HepG2 (cell line): ENCODE measurements around the gene NINJ2. TPM values are rescaled to one million over a fixed set of nuclear protein-coding genes. Genes with fewer than 3 reads are reported as not detected.
A peak's percentile ranks its signal among the peaks of the same experiment; 100 is the strongest.

Experiments
- CENPT ChIP-seq: sonication (generic); formaldehyde crosslinking; IDR thresholded peaks from 2 replicates; pipeline ENCODE4 v1.8.0; 2022; ENCODE audit warnings: low read depth, mild to moderate bottlenecking, moderate library complexity, missing genetic modification reagents
- FOXP1 ChIP-seq, 2 experiments: fragments of 450-650 bp in 1 of 2; IDR thresholded peaks; 2 replicates each; pipeline ENCODE4 v1.6.1; 2017 to 2018; ENCODE audit warnings: antibody characterized with exemption in 1 of 2
- GABPB1 ChIP-seq: IDR thresholded peaks from 2 replicates; pipeline ENCODE4 v1.6.1; 2016; ENCODE audit warnings: mild to moderate bottlenecking, missing genetic modification reagents, moderate library complexity, missing compliant biosample characterization
- HOXA5 ChIP-seq: sonication (generic); formaldehyde crosslinking; IDR thresholded peaks from 2 replicates; pipeline ENCODE4 v1.4.0; 2020; ENCODE audit warnings: missing genetic modification reagents
- ISL2 ChIP-seq: sonication (generic); formaldehyde crosslinking; IDR thresholded peaks from 2 replicates; pipeline ENCODE4 v1.5.0; 2020; ENCODE audit warnings: missing genetic modification reagents
- MED1 ChIP-seq: sonication (generic); formaldehyde crosslinking; IDR thresholded peaks from 2 replicates; pipeline ENCODE4 v1.4.0; 2020; ENCODE audit warnings: missing genetic modification reagents
- MYC ChIP-seq: sonication (generic); formaldehyde crosslinking; IDR thresholded peaks from 2 replicates; pipeline ENCODE4 v1.9.0; 2021; ENCODE audit warnings: missing genetic modification reagents, borderline replicate concordance
- POLR2G ChIP-seq: fragments of 200-400 bp; formaldehyde crosslinking; IDR thresholded peaks from 2 replicates; pipeline ENCODE4 v1.6.1; 2018; ENCODE audit warnings: mild to moderate bottlenecking, low read depth, low read length, moderate library complexity
- RCOR2 ChIP-seq: IDR thresholded peaks from 2 replicates; pipeline ENCODE4 v1.6.1; 2016; ENCODE audit warnings: missing biosample characterization, missing genetic modification reagents
- SAP130 ChIP-seq: IDR thresholded peaks from 2 replicates; pipeline ENCODE4 v1.6.1; 2016; ENCODE audit warnings: low read depth
- SP5 ChIP-seq: IDR thresholded peaks from 2 replicates; pipeline ENCODE4 v1.6.1; 2016; ENCODE audit warnings: low read depth, borderline replicate concordance
- TOE1 ChIP-seq: sonication (generic); formaldehyde crosslinking; IDR thresholded peaks from 2 replicates; pipeline ENCODE4 v1.4.0; 2020; ENCODE audit warnings: mild to moderate bottlenecking, missing genetic modification reagents
- ZNF12 ChIP-seq: sonication (generic); formaldehyde crosslinking; IDR thresholded peaks from 2 replicates; pipeline ENCODE4 v1.5.0; 2020; ENCODE audit warnings: missing genetic modification reagents
- ZNF282 ChIP-seq: fragments of 450-650 bp; IDR thresholded peaks from 2 replicates; pipeline ENCODE4 v1.6.1; 2018; ENCODE audit not compliant: partially characterized antibody
- ZNF292 ChIP-seq: sonication (generic); formaldehyde crosslinking; IDR thresholded peaks from 2 replicates; pipeline ENCODE4 v1.8.1; 2022; ENCODE audit warnings: mild to moderate bottlenecking, low read depth, missing genetic modification reagents, borderline replicate concordance
- ZNF562 ChIP-seq: sonication (generic); formaldehyde crosslinking; IDR thresholded peaks from 2 replicates; pipeline ENCODE4 v1.8.0; 2022; ENCODE audit warnings: missing genetic modification reagents, borderline replicate concordance
- ZNF614 ChIP-seq: IDR thresholded peaks from 2 replicates; pipeline ENCODE4 v1.6.1; 2018; ENCODE audit warnings: missing biosample characterization, missing genetic modification reagents, inconsistent platforms, borderline replicate concordance
- polyA plus RNA-seq, 8 experiments: library from polyadenylated mRNA; depleted of rRNA in 3 of 8; stranded (reverse) in 7 of 8; unstranded in 1 of 8; fragments of >200 nt; fragmentation: Illumina TruSeq in 4 of 8; extraction: Trizol in 4 of 8; gene quantifications; 2 replicates each; pipeline versions ENCODE4 v1.2.1 to v1.2.3, GENCODE V29; 2011 to 2016; ENCODE audit warnings: low read depth in 4 of 8, missing spikeins in 1 of 8, mixed read lengths in 1 of 8; ENCODE audit not compliant: insufficient read depth in 1 of 8
- total RNA-seq, 5 experiments: library from RNA; depleted of rRNA; stranded (reverse); fragments of >200 nt; fragmentation: Illumina TruSeq; extraction: Trizol; gene quantifications; 2 replicates each; pipeline ENCODE4 v1.2.3, GENCODE V29; 2016; ENCODE audit warnings: low read depth in 1 of 5
- TF ChIP-seq, protein P1 (sequence below): sonication (generic); formaldehyde crosslinking; IDR thresholded peaks from 2 replicates; pipeline ENCODE4 v1.8.0; 2022; ENCODE audit warnings: mild to moderate bottlenecking, missing genetic modification reagents
- TF ChIP-seq, protein P2 (sequence below), 2 experiments: sonication (generic) in 1 of 2; formaldehyde crosslinking in 1 of 2; IDR thresholded peaks; 2 replicates each; pipeline versions ENCODE4 v1.4.0 to v1.6.1; 2018 to 2020; ENCODE audit warnings: missing genetic modification reagents in 2 of 2, borderline replicate concordance in 1 of 2, low read depth in 1 of 2, mild to moderate bottlenecking in 1 of 2, missing biosample characterization in 1 of 2
- TF ChIP-seq, protein P3 (sequence below): IDR thresholded peaks from 2 replicates; pipeline ENCODE4 v1.6.1; 2016; ENCODE audit warnings: low read depth
- TF ChIP-seq, protein P4 (sequence below): sonication (generic); formaldehyde crosslinking; IDR thresholded peaks from 2 replicates; pipeline ENCODE4 v1.4.0; 2020; ENCODE audit warnings: mild to moderate bottlenecking, missing genetic modification reagents

Gene NINJ2
- total and polyA plus RNA-seq, 2 of the 13 experiments (the other 11 are each of a cell fraction or from before 2014, with no cell fraction given), result 0.62 to 3.8 TPM

DNA sequence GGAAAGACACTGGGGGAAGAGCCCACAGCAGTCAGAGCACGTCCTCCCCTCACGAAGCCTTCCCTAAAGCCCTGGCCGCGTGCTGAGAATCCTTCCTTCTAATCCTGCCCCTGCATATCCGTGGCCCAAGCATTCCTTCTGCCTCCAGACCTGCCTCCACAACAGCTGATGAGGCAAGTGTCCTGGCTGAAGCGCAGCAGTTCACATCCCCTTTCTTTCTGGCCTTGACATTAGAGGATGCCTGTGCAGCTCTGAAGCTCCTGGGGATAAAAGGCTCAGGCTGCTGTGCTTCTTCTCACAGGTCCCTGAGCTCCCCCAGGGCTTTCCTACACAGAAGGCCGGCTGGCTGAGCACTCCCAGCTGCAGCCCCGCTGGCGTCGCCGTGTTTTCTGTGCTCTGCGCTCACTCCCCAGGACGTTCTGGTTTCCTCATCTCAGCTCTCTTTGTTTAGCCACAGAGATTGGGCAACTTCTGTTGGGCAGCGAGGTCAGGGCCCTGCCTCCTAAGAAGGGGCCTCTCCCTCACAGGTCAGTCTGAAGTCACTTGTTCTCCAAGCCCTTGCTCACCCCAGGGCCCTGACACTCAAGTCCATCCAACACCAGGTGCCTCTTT, 45.8 kb downstream of the NINJ2 start (continued):
- peak; percentile 41; the same call in 1 of the 2 replicates for TF ChIP-seq GABPB1 (CRISPR knock-in tag)
- no peak for TF ChIP-seq MYC (CRISPR knock-in tag)
- TF ChIP-seq ISL2 (CRISPR knock-in tag), result 0 out of 2 replicates have a peak, but pooled peaks have one; percentile 23
- no peak for TF ChIP-seq CENPT (CRISPR knock-in tag)
- TF ChIP-seq MED1, result peak; percentile 88
- 0 out of 2 replicates have a peak, but pooled peaks have one; percentile 38 for TF ChIP-seq SP5
- TF ChIP-seq ZNF12, result peak; percentile 56; the same call in 1 of the 2 replicates
- TF ChIP-seq, protein P1, sequence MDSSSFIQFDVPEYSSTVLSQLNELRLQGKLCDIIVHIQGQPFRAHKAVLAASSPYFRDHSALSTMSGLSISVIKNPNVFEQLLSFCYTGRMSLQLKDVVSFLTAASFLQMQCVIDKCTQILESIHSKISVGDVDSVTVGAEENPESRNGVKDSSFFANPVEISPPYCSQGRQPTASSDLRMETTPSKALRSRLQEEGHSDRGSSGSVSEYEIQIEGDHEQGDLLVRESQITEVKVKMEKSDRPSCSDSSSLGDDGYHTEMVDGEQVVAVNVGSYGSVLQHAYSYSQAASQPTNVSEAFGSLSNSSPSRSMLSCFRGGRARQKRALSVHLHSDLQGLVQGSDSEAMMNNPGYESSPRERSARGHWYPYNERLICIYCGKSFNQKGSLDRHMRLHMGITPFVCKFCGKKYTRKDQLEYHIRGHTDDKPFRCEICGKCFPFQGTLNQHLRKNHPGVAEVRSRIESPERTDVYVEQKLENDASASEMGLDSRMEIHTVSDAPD (CRISPR knock-in tag), result peak; percentile 58; the same call in 1 of the 2 replicates
- no peak for TF ChIP-seq ZNF282
- peak; percentile 75; the same call in 1 of the 2 replicates for TF ChIP-seq ZNF614 (CRISPR knock-in tag)
- TF ChIP-seq, protein P2, sequence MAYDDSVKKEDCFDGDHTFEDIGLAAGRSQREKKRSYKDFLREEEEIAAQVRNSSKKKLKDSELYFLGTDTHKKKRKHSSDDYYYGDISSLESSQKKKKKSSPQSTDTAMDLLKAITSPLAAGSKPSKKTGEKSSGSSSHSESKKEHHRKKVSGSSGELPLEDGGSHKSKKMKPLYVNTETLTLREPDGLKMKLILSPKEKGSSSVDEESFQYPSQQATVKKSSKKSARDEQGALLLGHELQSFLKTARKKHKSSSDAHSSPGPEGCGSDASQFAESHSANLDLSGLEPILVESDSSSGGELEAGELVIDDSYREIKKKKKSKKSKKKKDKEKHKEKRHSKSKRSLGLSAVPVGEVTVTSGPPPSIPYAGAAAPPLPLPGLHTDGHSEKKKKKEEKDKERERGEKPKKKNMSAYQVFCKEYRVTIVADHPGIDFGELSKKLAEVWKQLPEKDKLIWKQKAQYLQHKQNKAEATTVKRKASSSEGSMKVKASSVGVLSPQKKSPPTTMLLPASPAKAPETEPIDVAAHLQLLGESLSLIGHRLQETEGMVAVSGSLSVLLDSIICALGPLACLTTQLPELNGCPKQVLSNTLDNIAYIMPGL (CRISPR knock-in tag; IDR thresholded peaks at IDR 0.05; ENCODE audit: borderline replicate concordance in 1 of 2, low read depth in 1 of 2), result peak; percentile 38 to 73; a peak in 1 of 4 replicates
- TF ChIP-seq TOE1 (CRISPR knock-in tag), result no peak
- TF ChIP-seq RCOR2 (CRISPR knock-in tag), result peak; percentile 87
- TF ChIP-seq, protein P3, sequence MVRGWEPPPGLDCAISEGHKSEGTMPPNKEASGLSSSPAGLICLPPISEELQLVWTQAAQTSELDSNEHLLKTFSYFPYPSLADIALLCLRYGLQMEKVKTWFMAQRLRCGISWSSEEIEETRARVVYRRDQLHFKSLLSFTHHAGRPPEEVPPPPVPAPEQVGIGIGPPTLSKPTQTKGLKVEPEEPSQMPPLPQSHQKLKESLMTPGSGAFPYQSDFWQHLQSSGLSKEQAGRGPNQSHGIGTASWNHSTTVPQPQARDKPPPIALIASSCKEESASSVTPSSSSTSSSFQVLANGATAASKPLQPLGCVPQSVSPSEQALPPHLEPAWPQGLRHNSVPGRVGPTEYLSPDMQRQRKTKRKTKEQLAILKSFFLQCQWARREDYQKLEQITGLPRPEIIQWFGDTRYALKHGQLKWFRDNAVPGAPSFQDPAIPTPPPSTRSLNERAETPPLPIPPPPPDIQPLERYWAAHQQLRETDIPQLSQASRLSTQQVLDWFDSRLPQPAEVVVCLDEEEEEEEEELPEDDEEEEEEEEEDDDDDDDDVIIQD (CRISPR knock-in tag), result 0 out of 2 replicates have a peak, but pooled peaks have one; percentile 38
- TF ChIP-seq, protein P4, sequence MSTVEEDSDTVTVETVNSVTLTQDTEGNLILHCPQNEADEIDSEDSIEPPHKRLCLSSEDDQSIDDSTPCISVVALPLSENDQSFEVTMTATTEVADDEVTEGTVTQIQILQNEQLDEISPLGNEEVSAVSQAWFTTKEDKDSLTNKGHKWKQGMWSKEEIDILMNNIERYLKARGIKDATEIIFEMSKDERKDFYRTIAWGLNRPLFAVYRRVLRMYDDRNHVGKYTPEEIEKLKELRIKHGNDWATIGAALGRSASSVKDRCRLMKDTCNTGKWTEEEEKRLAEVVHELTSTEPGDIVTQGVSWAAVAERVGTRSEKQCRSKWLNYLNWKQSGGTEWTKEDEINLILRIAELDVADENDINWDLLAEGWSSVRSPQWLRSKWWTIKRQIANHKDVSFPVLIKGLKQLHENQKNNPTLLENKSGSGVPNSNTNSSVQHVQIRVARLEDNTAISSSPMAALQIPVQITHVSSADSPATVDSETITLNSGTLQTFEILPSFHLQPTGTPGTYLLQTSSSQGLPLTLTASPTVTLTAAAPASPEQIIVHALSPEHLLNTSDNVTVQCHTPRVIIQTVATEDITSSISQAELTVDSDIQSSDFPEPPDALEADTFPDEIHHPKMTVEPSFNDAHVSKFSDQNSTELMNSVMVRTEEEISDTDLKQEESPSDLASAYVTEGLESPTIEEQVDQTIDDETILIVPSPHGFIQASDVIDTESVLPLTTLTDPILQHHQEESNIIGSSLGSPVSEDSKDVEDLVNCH (CRISPR knock-in tag), result no peak; the same call in 1 of the 2 replicates
- peak; percentile 79 for TF ChIP-seq SAP130
- TF ChIP-seq POLR2G, result no peak
- no peak for TF ChIP-seq FOXP1 (IDR thresholded peaks at IDR 0.05)
- TF ChIP-seq FOXP1 (CRISPR knock-in tag; IDR thresholded peaks at IDR 0.05), result peak; percentile 63
- no peak for TF ChIP-seq HOXA5 (CRISPR knock-in tag)
- no peak for TF ChIP-seq ZNF562
- peak; percentile 94; the same call in 1 of the 2 replicates for TF ChIP-seq ZNF292 (CRISPR knock-in tag)
